GF-D8 (cell line): ENCODE measurements around the gene PLD4.

Experiments used
- DNase-seq: peaks from one replicate; lab custom pipeline; 2025; lab: John Stamatoyannopoulos, UW

Gene PLD4

DNA sequence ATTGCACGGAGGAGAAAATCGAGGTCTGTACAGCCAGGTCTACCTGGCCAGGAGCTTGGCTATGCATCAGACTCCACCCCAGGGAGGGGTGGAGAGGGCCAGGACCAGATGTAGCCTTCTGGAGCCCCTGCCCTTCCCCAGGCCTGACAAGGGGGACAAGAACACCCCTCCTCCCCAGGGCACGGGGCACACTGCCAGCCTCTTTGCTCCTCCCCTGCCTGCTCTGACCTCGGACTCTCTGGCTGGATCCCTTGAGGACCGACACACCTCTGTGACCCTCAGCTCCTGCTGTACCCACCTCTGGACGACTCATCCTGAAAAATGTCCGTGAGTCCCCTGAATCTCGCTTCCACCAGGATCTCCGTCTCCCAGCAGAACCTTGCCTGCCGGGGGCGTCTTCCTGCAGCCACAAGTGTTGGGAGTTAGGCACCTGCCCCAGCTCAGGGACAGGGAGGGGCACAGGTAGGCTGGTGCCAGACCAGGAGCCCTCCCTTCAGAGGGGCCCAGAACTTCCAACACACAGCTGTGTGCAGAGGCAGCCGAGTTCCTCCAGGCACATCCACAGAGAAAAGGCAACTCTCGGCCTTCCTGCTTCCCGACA is 31.7 kb downstream of the PLD4 start:
- DNase-seq: no peak

DNA sequence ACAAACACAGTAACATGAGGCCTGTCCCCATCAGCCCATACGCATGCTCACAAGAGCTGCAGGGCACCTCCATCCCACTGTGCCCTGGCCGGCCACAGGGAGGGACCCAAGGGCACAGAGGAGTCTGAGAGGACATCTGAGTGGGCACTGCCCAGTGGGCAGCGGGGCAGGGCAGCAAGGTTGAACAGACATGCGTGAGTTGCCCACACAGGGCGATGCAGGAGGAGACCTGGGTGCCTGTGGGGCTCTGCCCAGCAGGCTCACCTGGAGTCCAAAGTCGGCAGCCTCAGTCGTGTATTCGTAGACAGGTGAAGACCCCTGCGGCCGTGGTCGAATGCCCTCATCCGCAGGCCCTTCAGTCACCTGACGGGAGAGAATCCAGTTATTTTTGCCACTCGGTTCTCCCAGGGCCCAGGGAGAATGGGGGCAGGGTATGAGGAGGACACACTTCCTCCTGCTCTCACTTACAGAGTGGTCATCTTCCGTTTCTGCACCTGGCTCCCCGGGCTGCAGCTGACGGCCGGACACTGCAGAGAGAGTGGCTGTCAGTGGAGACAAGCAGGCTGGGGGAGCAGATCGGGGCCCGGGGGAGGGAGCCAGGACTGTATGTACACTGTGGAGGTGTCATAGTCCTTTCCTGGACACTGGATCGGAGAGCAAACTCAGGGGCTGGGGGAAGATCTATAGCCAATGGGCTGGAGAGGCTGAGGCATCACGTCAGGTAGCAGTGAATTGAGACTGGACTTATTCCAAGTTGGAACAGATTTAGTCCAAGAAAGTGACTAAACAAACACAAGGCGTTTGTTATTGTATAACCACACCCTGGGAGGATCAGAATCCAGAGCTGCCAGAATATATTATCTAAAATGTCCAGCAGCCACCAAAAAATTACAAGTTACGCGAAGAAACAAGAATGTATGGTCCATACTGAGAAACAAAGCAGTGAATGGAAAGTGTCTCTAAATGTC is 32.8 kb downstream of the PLD4 start:
- no peak for DNase-seq

DNA sequence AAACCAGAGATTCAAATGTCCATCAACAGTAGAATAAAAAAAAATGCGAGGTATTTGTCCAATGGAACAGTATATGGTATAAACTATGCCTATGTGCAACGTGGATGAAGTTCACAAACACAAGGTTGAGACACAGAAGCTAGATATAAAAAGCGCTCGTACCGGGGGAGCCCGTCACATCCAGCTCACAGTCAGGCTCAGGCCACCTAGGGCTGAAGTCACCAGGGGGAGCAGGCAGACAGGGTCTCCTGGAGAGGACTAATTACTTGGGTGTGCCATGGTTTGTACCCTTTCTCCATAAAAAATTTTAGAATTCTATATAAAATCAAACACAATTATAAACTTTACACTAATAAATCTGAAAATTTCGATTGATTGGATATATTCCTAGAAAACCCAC is 39.9 kb downstream of the PLD4 start:
- DNase-seq: no peak

DNA sequence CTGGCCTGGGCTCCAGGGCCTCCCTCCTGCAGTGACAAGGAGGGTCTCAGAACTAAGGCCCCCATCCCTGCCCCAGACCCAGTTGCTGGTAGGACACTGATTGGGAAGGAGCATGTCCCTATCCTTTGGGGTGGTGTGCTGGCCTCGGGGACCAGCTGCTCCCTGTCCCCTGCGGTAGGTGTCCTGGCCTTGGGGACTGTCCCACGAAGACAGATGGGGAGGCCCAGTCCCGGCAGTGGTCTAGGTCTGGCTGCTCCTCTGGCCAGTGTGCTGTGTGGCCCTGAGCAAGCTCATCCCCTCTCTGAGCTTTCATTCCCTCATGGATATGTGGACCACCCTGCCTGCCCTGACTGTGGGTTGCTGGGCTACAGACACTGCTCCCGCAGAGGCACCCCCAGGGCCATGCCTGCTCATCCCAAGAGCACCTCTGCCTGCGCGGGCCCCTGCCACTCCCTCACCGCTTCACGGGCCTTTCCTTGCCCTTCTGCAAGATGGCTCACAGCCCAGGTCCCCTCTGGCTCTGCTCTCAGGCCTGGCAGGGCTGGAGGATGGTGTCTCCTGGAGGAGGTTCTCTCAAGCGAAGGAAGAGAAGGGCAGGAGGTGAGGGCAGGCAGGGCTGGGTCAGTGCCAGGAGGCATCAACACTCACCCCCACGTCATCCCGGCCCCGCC is 41.0 kb downstream of the PLD4 start:
- DNase-seq: no peak

- no peak for DNase-seq
These were observed 41.7 kb downstream of the PLD4 start for GRCh38 chr14:104966261-104966865.

DNA sequence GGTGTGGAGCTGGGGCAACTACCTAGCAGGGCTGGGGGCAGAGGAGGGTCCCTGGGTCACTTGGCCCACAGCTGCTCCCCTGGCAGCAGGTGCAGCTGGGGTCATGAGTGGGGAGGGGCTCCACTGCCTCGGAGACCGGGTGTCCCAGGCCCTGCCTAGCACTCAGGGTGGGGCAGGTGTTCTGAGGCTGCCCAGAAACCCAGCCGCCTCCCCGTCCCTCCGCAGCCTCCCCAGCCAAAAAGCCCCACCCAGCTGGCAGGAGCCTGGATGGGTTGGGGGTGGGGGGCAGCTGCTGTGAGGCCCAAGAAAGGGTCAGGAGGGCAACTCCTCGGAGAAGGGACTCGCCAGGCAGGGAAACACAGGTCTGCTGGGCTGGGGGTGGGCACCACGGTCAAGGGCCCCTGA is 42.3 kb downstream of the PLD4 start:
- no peak for DNase-seq

GRCh38 chr14:104967386-104968152 is 42.9 kb downstream of the PLD4 start:
- no peak for DNase-seq

- no peak for DNase-seq
These were observed 43.5 kb downstream of the PLD4 start for GRCh38 chr14:104968153-104968527.

GRCh38 chr14:104968541-104969401 is 44.1 kb downstream of the PLD4 start:
- DNase-seq: no peak

GRCh38 chr14:104969741-104970230 is 45.1 kb downstream of the PLD4 start:
- no peak for DNase-seq

- DNase-seq: no peak
These were observed 45.8 kb downstream of the PLD4 start for GRCh38 chr14:104970231-104971068.

DNA sequence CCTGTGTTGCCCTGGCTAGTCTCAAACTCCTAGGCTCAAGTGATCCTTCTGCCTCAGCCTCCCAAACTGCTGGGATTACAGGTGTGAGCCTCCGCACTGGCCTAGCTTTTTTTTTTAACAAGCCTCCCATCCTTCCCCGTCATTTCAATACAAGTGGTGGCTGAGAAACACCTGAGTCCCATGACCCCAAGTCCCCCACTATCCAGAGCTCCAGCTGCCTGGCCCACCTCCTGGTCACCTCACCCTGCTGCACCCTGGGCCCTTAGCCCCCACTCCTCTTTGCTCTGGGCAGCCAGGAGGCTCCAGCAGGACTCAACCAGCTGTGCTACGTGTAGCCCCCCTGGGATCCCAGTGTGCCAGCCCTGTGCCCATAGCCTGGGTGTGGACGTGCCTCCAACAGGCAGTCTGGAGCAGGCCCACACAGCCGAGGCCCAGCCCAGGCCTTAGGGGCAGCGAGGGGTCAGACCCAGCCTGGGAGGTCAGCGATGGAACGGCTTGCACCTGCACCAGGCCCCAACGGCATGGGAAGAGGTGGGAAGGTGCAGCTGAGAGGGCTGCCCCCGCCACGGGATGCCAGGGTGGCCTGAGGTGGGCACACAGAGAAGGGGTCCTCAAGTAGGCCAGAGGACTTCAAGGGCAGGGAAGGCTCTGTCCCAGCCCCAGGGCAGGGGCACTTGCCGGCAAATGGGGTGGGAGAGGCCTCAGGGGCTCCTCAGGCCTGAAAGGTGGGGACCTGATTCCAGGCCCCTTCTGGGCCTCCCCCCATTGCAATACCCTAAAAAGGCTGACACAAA is 47.0 kb downstream of the PLD4 start:
- no peak for DNase-seq

- DNase-seq: no peak
These were observed 47.8 kb downstream of the PLD4 start for GRCh38 chr14:104972301-104973134.

- DNase-seq: no peak
These were observed 48.4 kb downstream of the PLD4 start for GRCh38 chr14:104973135-104973384.

- no peak for DNase-seq
These were observed 48.9 kb downstream of the PLD4 start for GRCh38 chr14:104973385-104974145.

DNA sequence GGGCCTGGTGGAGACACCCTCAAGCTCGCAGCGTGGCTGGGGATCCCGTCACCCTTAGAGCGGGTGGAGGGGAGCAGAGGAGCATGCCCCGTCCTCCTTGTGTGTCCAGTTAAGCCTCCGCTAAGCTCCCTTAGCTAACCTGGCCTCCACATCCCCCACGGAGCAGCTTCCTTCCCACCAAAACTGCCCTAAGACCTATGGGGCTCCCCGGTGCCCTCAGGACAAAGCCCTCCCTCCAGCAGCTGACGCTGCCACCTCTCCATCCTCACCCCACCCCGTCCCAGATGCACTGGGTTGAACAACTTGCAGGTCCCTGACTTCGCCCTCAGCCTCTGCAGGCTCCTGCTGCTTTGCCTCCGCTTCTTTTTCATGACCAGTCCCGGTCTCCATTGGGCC is 49.5 kb downstream of the PLD4 start:
- DNase-seq: no peak

- DNase-seq: no peak
These were observed 50.1 kb downstream of the PLD4 start for GRCh38 chr14:104974665-104975390.
